ENCODE measurements around the gene CFAP68.

DNA sequence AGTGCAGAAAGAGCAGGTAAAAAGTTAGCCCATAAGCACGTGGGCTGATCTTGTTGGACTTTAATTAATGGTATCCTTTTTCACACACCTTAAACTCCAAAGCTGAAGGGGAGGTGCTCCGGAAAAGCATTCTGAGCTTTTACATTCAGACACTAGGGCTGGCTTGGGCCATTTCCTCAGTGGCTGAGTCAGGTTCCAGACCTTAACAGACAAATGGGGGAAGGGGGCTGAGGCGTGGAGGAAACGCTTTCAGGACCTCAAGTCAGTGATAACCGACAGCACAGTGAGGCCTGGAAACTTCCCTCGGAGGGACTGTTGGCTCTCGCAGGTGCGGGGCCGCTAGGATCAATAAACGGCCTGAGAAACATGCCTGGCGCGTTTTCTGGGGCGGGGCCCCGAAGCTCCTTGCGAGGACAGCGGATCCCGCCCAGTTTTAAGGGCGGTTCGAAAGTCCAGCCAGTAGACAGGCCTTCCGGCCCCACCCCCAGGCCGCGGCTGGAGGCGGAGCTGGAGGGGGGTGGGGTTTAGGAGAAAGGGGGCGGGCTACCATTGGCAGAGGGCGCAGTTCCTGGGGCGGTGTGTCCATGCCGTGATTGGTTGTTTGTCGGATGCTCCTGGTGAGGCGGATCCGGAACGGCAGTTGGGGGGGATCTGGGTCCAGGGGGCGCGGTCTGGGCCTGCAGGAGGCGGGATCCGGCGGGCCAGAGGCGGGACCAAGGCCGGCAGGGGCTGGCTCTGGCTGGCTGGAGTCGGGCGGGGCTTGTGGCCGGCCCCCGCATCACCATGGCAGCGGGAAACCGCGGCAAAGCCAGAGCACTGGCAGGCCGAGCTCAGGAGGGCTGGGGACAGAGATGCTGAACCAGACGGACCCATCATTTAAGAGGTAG, 47.4 kb downstream of the CFAP68 start:
- TF ChIP-seq, protein P1, sequence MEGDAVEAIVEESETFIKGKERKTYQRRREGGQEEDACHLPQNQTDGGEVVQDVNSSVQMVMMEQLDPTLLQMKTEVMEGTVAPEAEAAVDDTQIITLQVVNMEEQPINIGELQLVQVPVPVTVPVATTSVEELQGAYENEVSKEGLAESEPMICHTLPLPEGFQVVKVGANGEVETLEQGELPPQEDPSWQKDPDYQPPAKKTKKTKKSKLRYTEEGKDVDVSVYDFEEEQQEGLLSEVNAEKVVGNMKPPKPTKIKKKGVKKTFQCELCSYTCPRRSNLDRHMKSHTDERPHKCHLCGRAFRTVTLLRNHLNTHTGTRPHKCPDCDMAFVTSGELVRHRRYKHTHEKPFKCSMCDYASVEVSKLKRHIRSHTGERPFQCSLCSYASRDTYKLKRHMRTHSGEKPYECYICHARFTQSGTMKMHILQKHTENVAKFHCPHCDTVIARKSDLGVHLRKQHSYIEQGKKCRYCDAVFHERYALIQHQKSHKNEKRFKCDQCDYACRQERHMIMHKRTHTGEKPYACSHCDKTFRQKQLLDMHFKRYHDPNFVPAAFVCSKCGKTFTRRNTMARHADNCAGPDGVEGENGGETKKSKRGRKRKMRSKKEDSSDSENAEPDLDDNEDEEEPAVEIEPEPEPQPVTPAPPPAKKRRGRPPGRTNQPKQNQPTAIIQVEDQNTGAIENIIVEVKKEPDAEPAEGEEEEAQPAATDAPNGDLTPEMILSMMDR (IDR thresholded peaks at IDR 0.05; ENCODE audit: low read depth, low read length) = no peak
- TF ChIP-seq POLR2A (IDR thresholded peaks at IDR 0.05; ENCODE audit: extremely low read depth, insufficient read length) = peak; percentile 95
- TF ChIP-seq, protein P2, sequence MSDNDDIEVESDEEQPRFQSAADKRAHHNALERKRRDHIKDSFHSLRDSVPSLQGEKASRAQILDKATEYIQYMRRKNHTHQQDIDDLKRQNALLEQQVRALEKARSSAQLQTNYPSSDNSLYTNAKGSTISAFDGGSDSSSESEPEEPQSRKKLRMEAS (IDR thresholded peaks at IDR 0.05; ENCODE audit: low read depth, low read length) = peak; percentile 70
